ENCODE data around the gene IFT81.

DNA sequence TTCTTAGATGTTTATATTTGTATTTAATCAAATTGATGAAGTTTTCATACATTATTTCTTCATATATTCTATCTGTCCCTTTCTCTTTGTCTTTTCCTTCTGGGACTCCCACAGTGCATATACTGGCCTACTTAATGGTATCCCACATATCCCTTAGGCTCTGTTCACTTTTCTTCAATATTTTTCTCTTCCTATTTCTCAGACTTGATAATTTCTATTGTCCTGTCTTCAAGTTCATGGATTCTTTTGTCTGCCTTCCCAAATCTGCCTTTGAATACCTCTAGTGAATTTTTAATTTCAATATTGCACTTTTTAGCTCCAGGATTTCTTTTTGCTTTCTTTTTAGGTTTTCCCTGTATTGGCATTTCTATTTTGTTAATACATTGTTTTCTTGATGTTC, 33.4 kb downstream of the IFT81 start:
- TF ChIP-seq POLR2AphosphoS5 (IDR thresholded peaks at IDR 0.05; ENCODE audit: low read depth, low read length): no peak
- TF ChIP-seq, protein P1, sequence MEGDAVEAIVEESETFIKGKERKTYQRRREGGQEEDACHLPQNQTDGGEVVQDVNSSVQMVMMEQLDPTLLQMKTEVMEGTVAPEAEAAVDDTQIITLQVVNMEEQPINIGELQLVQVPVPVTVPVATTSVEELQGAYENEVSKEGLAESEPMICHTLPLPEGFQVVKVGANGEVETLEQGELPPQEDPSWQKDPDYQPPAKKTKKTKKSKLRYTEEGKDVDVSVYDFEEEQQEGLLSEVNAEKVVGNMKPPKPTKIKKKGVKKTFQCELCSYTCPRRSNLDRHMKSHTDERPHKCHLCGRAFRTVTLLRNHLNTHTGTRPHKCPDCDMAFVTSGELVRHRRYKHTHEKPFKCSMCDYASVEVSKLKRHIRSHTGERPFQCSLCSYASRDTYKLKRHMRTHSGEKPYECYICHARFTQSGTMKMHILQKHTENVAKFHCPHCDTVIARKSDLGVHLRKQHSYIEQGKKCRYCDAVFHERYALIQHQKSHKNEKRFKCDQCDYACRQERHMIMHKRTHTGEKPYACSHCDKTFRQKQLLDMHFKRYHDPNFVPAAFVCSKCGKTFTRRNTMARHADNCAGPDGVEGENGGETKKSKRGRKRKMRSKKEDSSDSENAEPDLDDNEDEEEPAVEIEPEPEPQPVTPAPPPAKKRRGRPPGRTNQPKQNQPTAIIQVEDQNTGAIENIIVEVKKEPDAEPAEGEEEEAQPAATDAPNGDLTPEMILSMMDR (IDR thresholded peaks at IDR 0.05): no peak
- TF ChIP-seq, protein P2, sequence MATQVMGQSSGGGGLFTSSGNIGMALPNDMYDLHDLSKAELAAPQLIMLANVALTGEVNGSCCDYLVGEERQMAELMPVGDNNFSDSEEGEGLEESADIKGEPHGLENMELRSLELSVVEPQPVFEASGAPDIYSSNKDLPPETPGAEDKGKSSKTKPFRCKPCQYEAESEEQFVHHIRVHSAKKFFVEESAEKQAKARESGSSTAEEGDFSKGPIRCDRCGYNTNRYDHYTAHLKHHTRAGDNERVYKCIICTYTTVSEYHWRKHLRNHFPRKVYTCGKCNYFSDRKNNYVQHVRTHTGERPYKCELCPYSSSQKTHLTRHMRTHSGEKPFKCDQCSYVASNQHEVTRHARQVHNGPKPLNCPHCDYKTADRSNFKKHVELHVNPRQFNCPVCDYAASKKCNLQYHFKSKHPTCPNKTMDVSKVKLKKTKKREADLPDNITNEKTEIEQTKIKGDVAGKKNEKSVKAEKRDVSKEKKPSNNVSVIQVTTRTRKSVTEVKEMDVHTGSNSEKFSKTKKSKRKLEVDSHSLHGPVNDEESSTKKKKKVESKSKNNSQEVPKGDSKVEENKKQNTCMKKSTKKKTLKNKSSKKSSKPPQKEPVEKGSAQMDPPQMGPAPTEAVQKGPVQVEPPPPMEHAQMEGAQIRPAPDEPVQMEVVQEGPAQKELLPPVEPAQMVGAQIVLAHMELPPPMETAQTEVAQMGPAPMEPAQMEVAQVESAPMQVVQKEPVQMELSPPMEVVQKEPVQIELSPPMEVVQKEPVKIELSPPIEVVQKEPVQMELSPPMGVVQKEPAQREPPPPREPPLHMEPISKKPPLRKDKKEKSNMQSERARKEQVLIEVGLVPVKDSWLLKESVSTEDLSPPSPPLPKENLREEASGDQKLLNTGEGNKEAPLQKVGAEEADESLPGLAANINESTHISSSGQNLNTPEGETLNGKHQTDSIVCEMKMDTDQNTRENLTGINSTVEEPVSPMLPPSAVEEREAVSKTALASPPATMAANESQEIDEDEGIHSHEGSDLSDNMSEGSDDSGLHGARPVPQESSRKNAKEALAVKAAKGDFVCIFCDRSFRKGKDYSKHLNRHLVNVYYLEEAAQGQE (IDR thresholded peaks at IDR 0.05; ENCODE audit: insufficient read depth in 1 of 2, low read depth in 2 of 2, low read length in 1 of 2): no peak
- no peak for TF ChIP-seq SIN3A (IDR thresholded peaks at IDR 0.05; ENCODE audit: borderline replicate concordance, insufficient read depth, low read depth, low read length)

Data from Panc1 (cell line).